Small intestine (tissue), 7 donors: ENCODE data around the gene TSPOAP1. TPM values are rescaled to one million over a fixed set of nuclear protein-coding genes. Genes with fewer than 3 reads are reported as not detected.

Experiments used
- DNase-seq, 2 donors: peaks; one replicate each; pipeline versions ENCODE4 v3.0.0 to v3.0.0-alpha.2; 2013
- FAIRE-seq: peaks from 2 replicates; lab custom pipeline; 2012; peaks lifted over from hg19 to GRCh38; lab: Jason Lieb, UNC
- H3K27ac ChIP-seq, 3 donors: one replicate each; pipeline ENCODE4 v1.5.1; 2013; ENCODE audit warnings: low read length in 2 of 3, mild to moderate bottlenecking in 2 of 3, control low read depth in 1 of 3, inconsistent platforms in 1 of 3, low read depth in 1 of 3, moderate library complexity in 1 of 3
- H3K27me3 ChIP-seq, 3 donors: one replicate each; pipeline ENCODE4 v1.6.1; 2013; ENCODE audit warnings: low read length in 3 of 3, inconsistent platforms in 1 of 3; ENCODE audit not compliant: control insufficient read depth in 3 of 3, insufficient read depth in 3 of 3
- H3K36me3 ChIP-seq, 3 donors: one replicate each; pipeline ENCODE4 v1.6.1; 2013; ENCODE audit warnings: low read length in 3 of 3, inconsistent platforms in 1 of 3, low read depth in 1 of 3, mild to moderate bottlenecking in 1 of 3, moderate library complexity in 1 of 3; ENCODE audit not compliant: control insufficient read depth in 3 of 3, insufficient read depth in 2 of 3
- H3K4me1 ChIP-seq, 3 donors: one replicate each; pipeline ENCODE4 v1.6.1; 2013; ENCODE audit warnings: low read length in 2 of 3, inconsistent platforms in 1 of 3, low read depth in 1 of 3, mild to moderate bottlenecking in 1 of 3, moderate library complexity in 1 of 3; ENCODE audit not compliant: control insufficient read depth in 3 of 3, insufficient read depth in 2 of 3
- H3K4me3 ChIP-seq, 3 donors: one replicate each; pipeline ENCODE4 v1.5.1; 2013; ENCODE audit warnings: low read length in 3 of 3, control low read depth in 1 of 3, inconsistent platforms in 1 of 3, low read depth in 1 of 3, mild to moderate bottlenecking in 1 of 3, moderate library complexity in 1 of 3
- H3K9me3 ChIP-seq, 2 donors: one replicate each; pipeline ENCODE4 v1.6.1; 2013; ENCODE audit warnings: low read depth in 1 of 2, low read length in 1 of 2; ENCODE audit not compliant: control insufficient read depth in 2 of 2, insufficient read depth in 1 of 2
- WGBS, 3 donors: extraction: QIAGEN DNeasy Blood & Tissue Kit; methylation state at CpG; one replicate each; pipeline ENCODE4 v1.1.7; 2013; 5-methylcytosine and 5-hydroxymethylcytosine counted together
- polyA plus RNA-seq, 4 donors: library from polyadenylated mRNA; stranded (reverse) in 3 of 4; unstranded in 1 of 4; fragments of 200-250 nt in 3 of 4; fragments of 120-200 nt in 1 of 4; gene quantifications; one replicate each; pipeline versions ENCODE4 v1.2.1 to v1.2.3, GENCODE V29; 2013
- donor health status: healthy with polysubstance abuse.
- donor health status: control.
- donor health status: control.
- donor health status: Bipolar disorder and iron deficiency.
- donor health status: healthy.

Gene TSPOAP1
- polyA plus RNA-seq, 4 donors, result 0.89 to 10.9 (median 2.6) TPM

GRCh38 chr17:58357312-58358297 lies 29.0 kb upstream of the TSPOAP1 start:
- Histone ChIP-seq H3K27me3 (no peaks in the 10 kb centered on the region), H3K9me3 (no peaks in the 10 kb centered on the region), H3K4me3 (no peak overlapping the region), H3K27ac (no peak overlapping the region), H3K36me3 (peaks cover 0 to 70% (median 15%) of the 10 kb centered on the region in 3 donors), H3K4me1 (peaks cover 0 to 20% (median 5%) of the 10 kb centered on the region in 3 donors)
- FAIRE-seq (no peak), DNase-seq (no peak)
- WGBS, 3 donors, result 79 to 88% (median 80%) methylated on average over 20 to 22 of the region's 22 CpGs

GRCh38 chr17:58356231-58356630 lies 27.6 kb upstream of the TSPOAP1 start:
- DNase-seq, result no peak
- no peak overlapping the region for H3K4me3 ChIP-seq
- peaks cover 0 to 17% (median 5%) of the 10 kb centered on the region in 3 donors for H3K4me1 ChIP-seq
- no peak for FAIRE-seq
- H3K36me3 ChIP-seq, result peaks cover 0 to 60% (median 15%) of the 10 kb centered on the region in 3 donors
- no peaks in the 10 kb centered on the region for H3K27me3 ChIP-seq
- 75 to 87% (median 82%) methylated on average over 1 of the region's 1 CpG for WGBS, 3 donors
- no peaks in the 10 kb centered on the region for H3K9me3 ChIP-seq
- no peak overlapping the region for H3K27ac ChIP-seq

GRCh38 chr17:58354541-58355216 lies 26.1 kb upstream of the TSPOAP1 start:
- H3K4me1 ChIP-seq, result peaks cover 0 to 14% (median 5%) of the 10 kb centered on the region in 3 donors
- DNase-seq (no peak), FAIRE-seq (no peak)
- peaks cover 0 to 54% (median 12%) of the 10 kb centered on the region in 3 donors for H3K36me3 ChIP-seq
- no peak overlapping the region for H3K4me3 ChIP-seq
- WGBS, 3 donors, result 47 to 63% (median 60%) methylated on average over 6 of the region's 6 CpGs
- no peaks in the 10 kb centered on the region for H3K9me3 ChIP-seq
- no peaks in the 10 kb centered on the region for H3K27me3 ChIP-seq
- no peak overlapping the region for H3K27ac ChIP-seq

- DNase-seq (no peak), FAIRE-seq (no peak)
- no peak overlapping the region for H3K4me3 ChIP-seq
- H3K27ac ChIP-seq, result peak overlapping the region; percentile 59 to 89 (median 89)
- no peaks in the 10 kb centered on the region for H3K9me3 ChIP-seq
- 25 to 44% (median 27%) methylated on average over 4 of the region's 4 CpGs for WGBS, 3 donors
- peaks cover 0 to 49% (median 10%) of the 10 kb centered on the region in 3 donors for H3K36me3 ChIP-seq
- no peaks in the 10 kb centered on the region for H3K27me3 ChIP-seq
- peaks cover 0 to 14% (median 5%) of the 10 kb centered on the region in 3 donors for H3K4me1 ChIP-seq
These were observed 24.8 kb upstream of the TSPOAP1 start for GRCh38 chr17:58353389-58353825.

GRCh38 chr17:58352596-58353388 lies 24.2 kb upstream of the TSPOAP1 start:
- Histone ChIP-seq H3K9me3 (no peaks in the 10 kb centered on the region), H3K36me3 (peaks cover 3 to 45% (median 16%) of the 10 kb centered on the region in 3 donors), H3K27ac (peak overlapping the region; percentile 77 to 89 (median 89)), H3K27me3 (no peaks in the 10 kb centered on the region), H3K4me1 (peaks cover 0 to 14% (median 5%) of the 10 kb centered on the region in 3 donors), H3K4me3 (peak overlapping the region; percentile 63 to 71 (median 69))
- WGBS, 3 donors, result 3% methylated on average over 26 of the region's 26 CpGs
- DNase-seq, result peak in 1 of 2 donors; percentile 43
- no peak for FAIRE-seq

- Histone ChIP-seq H3K36me3 (peaks cover 3 to 43% (median 19%) of the 10 kb centered on the region in 3 donors), H3K9me3 (no peaks in the 10 kb centered on the region), H3K4me1 (peaks cover 0 to 14% (median 5%) of the 10 kb centered on the region in 3 donors), H3K4me3 (peak within 1 kb of the TSS; percentile 63 to 71 (median 69)), H3K27me3 (no peaks in the 10 kb centered on the region), H3K27ac (peak within 1 kb of the TSS; percentile 77 to 89 (median 89))
- DNase-seq (peak; percentile 94 to 98), FAIRE-seq (no peak)
- WGBS, 3 donors, result 0 to 1% (median 1%) methylated on average over 56 to 60 of the region's 60 CpGs
These were observed 23.4 kb upstream of the TSPOAP1 start, which contains the start of gene SUPT4H1 for GRCh38 chr17:58351831-58352595. SUPT4H1 (minus strand) TSS chr17:58352201; CDS start chr17:58352135, 66 bp downstream.

- Histone ChIP-seq H3K27ac (peak overlapping the region in 1 of 3 donors; percentile 89), H3K27me3 (no peaks in the 10 kb centered on the region), H3K4me1 (peaks cover 0 to 14% (median 5%) of the 10 kb centered on the region in 3 donors), H3K9me3 (no peaks in the 10 kb centered on the region), H3K4me3 (peak overlapping the region; percentile 63 to 71 (median 69)), H3K36me3 (peaks cover 10 to 48% (median 24%) of the 10 kb centered on the region in 3 donors)
- DNase-seq (no peak), FAIRE-seq (no peak)
- 43 to 54% (median 50%) methylated on average over 4 of the region's 4 CpGs for WGBS, 3 donors
These were observed 22.6 kb upstream of the TSPOAP1 start for GRCh38 chr17:58351182-58351581.
